ENCODE measurements around the gene PRRG2. TPM values are rescaled to one million over a fixed set of nuclear protein-coding genes. Genes with fewer than 3 reads are reported as not detected.

The PRRG2 gene
- polyA plus RNA-seq, 1 of the 3 experiments (the other 2 are of a cell fraction), result 0.44 TPM

DNA sequence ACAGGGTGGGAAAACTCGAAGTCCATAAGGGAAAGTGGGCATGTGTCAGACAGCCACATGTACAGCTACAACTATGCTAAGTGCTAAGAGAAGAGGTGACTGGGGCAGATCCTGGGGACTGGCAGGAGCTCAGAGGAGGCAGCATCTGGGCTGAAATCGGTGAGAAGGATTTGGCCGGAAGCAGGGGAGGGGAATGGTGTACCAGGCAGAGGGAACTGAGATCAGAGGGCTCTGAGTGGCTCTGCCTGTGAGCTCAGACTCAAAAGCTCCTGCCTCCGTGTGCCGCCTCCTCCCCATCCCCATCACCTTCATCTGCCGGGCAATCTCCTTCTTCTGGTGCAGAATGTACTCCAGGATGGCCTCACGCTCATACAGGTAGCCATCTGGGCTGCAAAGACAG lies 22.5 kb upstream of the PRRG2 start (continued):
- TF ChIP-seq SMC3 (IDR thresholded peaks at IDR 0.05; ENCODE audit: low read depth, low read length), result no peak

DNA sequence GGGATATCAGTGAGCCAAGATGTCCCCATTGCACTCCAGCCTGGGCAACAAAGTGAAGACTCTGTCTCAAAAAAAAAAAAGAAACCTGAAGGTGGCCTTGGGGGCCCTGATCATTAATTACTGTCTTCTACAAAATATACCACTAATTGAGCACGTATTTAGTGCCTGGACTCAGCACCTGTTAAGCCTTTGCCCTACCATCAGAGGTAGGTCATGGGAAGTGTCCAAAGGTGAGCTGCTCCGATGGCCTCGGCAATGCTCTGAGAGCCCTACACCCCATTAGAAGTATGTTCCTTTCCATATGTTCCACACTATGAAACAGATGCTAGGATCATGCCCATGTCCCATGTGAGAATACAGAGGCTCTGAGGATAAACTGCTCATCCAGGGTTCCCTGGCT lies 21.7 kb upstream of the PRRG2 start:
- no peaks in the 10 kb centered on the region; a peak in 1 of 4 replicates for H3K4me1 ChIP-seq (ENCODE audit: control insufficient read depth in 1 of 2, insufficient read depth in 2 of 2, low read depth in 1 of 2, low read length in 1 of 2)
- ChIA-PET CTCF (interaction anchor here (0.6 to 6.9 kb wide), 6 partner anchors 11 to 121 kb away, joined by 3 to 79 read pairs (median 10); no protein-coding TSS in a partner anchor), POLR2A (no interaction called here)
- WGBS (ENCODE audit: low lambda C conversion rate), result 92% methylated on average over 3 of the region's 3 CpGs
- H4K20me1 ChIP-seq (ENCODE audit: insufficient read depth), result 0 out of 2 replicates have a peak, but pooled peaks cover 13% of the 10 kb centered on the region
- peaks cover 18 to 44% of the 10 kb centered on the region in 2 experiments for H3K36me3 ChIP-seq (replicated peaks in 1 of 2; ENCODE audit: control insufficient read depth in 1 of 2, insufficient read depth in 2 of 2, low read length in 1 of 2)
- no peaks in the 10 kb centered on the region for H3K9me3 ChIP-seq
- DNase-seq, result no peak
- peaks cover 34% of the 10 kb centered on the region for H3K79me2 ChIP-seq (ENCODE audit: insufficient read depth)
- H3K9ac ChIP-seq, result no peak overlapping the region
- H3K9me2 ChIP-seq, result no peaks in the 10 kb centered on the region
- no peak overlapping the region for H3K4me3 ChIP-seq (ENCODE audit: low read depth in 2 of 2, low read length in 1 of 2)
- H3K27me3 ChIP-seq (ENCODE audit: insufficient read depth), result no peaks in the 10 kb centered on the region
- peaks cover 4% of the 10 kb centered on the region for H3F3A ChIP-seq (replicated peaks; ENCODE audit: insufficient read depth)
- TF ChIP-seq, protein P1, sequence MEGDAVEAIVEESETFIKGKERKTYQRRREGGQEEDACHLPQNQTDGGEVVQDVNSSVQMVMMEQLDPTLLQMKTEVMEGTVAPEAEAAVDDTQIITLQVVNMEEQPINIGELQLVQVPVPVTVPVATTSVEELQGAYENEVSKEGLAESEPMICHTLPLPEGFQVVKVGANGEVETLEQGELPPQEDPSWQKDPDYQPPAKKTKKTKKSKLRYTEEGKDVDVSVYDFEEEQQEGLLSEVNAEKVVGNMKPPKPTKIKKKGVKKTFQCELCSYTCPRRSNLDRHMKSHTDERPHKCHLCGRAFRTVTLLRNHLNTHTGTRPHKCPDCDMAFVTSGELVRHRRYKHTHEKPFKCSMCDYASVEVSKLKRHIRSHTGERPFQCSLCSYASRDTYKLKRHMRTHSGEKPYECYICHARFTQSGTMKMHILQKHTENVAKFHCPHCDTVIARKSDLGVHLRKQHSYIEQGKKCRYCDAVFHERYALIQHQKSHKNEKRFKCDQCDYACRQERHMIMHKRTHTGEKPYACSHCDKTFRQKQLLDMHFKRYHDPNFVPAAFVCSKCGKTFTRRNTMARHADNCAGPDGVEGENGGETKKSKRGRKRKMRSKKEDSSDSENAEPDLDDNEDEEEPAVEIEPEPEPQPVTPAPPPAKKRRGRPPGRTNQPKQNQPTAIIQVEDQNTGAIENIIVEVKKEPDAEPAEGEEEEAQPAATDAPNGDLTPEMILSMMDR (IDR thresholded peaks at IDR 0.05), result no peak
- TF ChIP-seq MEF2A (IDR thresholded peaks at IDR 0.05; ENCODE audit: borderline replicate concordance, low read depth) (no peak), JUND (IDR thresholded peaks at IDR 0.05) (no peak), FOSL2 (IDR thresholded peaks at IDR 0.05; ENCODE audit: borderline replicate concordance, low read depth) (no peak), NFIC (IDR thresholded peaks at IDR 0.05; ENCODE audit: borderline replicate concordance) (no peak), MXI1 (IDR thresholded peaks at IDR 0.05; ENCODE audit: low read depth, low read length) (no peak), RAD21 (IDR thresholded peaks at IDR 0.05; ENCODE audit: low read length) (no peak), FOXJ3 (CRISPR knock-in tag; IDR thresholded peaks at IDR 0.05) (no peak), CHD2 (IDR thresholded peaks at IDR 0.05; ENCODE audit: low read length, partially characterized antibody) (no peak), FOXM1 (IDR thresholded peaks at IDR 0.05; ENCODE audit: low read depth) (no peak), RCOR1 (IDR thresholded peaks at IDR 0.05; ENCODE audit: low read length) (no peak), RFX5 (IDR thresholded peaks at IDR 0.05; ENCODE audit: low read length) (no peak)
- TF ChIP-seq, protein P2, sequence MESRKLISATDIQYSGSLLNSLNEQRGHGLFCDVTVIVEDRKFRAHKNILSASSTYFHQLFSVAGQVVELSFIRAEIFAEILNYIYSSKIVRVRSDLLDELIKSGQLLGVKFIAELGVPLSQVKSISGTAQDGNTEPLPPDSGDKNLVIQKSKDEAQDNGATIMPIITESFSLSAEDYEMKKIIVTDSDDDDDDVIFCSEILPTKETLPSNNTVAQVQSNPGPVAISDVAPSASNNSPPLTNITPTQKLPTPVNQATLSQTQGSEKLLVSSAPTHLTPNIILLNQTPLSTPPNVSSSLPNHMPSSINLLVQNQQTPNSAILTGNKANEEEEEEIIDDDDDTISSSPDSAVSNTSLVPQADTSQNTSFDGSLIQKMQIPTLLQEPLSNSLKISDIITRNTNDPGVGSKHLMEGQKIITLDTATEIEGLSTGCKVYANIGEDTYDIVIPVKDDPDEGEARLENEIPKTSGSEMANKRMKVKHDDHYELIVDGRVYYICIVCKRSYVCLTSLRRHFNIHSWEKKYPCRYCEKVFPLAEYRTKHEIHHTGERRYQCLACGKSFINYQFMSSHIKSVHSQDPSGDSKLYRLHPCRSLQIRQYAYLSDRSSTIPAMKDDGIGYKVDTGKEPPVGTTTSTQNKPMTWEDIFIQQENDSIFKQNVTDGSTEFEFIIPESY (IDR thresholded peaks at IDR 0.05; ENCODE audit: borderline replicate concordance, low read depth), result no peak
- no peak overlapping the region for H3K4me2 ChIP-seq
- no peak overlapping the region for H3K27ac ChIP-seq (ENCODE audit: low read depth in 2 of 2, low read length in 1 of 2)
- no peak overlapping the region for H2AFZ ChIP-seq (ENCODE audit: low read depth)

Data from SK-N-SH (cell line).